Kidney (tissue), 14 donors: ENCODE results near the gene TGFB1I1. TPM values are rescaled to one million over a fixed set of nuclear protein-coding genes. Genes with fewer than 3 reads are reported as not detected.

Experiments used
- DNase-seq, 5 donors: peaks; one replicate each; pipeline ENCODE4 v3.0.0-alpha.2; 2013 to 2020
- FAIRE-seq: peaks from 2 replicates; lab custom pipeline; 2012; peaks lifted over from hg19 to GRCh38; lab: Jason Lieb, UNC
- H3K27ac ChIP-seq, 2 donors: one replicate each; pipeline ENCODE4 v1.7.0; 2013; ENCODE audit warnings: low read depth in 2 of 2, low read length in 2 of 2, inconsistent platforms in 1 of 2
- H3K27me3 ChIP-seq: one replicate; pipeline ENCODE4 v1.7.1; 2013; ENCODE audit warnings: low read length, inconsistent platforms; ENCODE audit not compliant: control insufficient read depth, insufficient read depth
- H3K36me3 ChIP-seq, 3 donors: one replicate each; pipeline versions ENCODE4 v1.7.0 to v1.7.1; 2013; ENCODE audit warnings: low read length in 3 of 3, control low read depth in 1 of 3, inconsistent platforms in 1 of 3; ENCODE audit not compliant: insufficient read depth in 3 of 3, control insufficient read depth in 2 of 3
- H3K4me1 ChIP-seq, 3 donors: one replicate each; pipeline versions ENCODE4 v1.7.0 to v1.7.1; 2013; ENCODE audit warnings: low read length in 3 of 3, inconsistent platforms in 1 of 3, low read depth in 1 of 3; ENCODE audit not compliant: control insufficient read depth in 2 of 3, insufficient read depth in 2 of 3
- H3K4me3 ChIP-seq, 3 donors: one replicate each; pipeline versions ENCODE4 v1.7.0 to v1.8.1; 2013; ENCODE audit warnings: low read length in 3 of 3, control low read depth in 1 of 3, inconsistent platforms in 1 of 3
- H3K9ac ChIP-seq, 3 donors: one replicate each; pipeline versions ENCODE4 v1.7.0 to v1.7.1; 2013; ENCODE audit warnings: low read length in 3 of 3, control low read depth in 1 of 3, inconsistent platforms in 1 of 3
- H3K9me3 ChIP-seq, 3 donors: one replicate each; pipeline versions ENCODE4 v1.7.0 to v1.7.1; 2013; ENCODE audit warnings: low read length in 3 of 3, control low read depth in 1 of 3, inconsistent platforms in 1 of 3; ENCODE audit not compliant: control insufficient read depth in 2 of 3, insufficient read depth in 1 of 3
- CTCF ChIP-seq: IDR thresholded peaks from 3 replicates; pipeline ENCODE4 v1.5.1; 2012; ENCODE audit warnings: mild to moderate bottlenecking, moderate library complexity, borderline replicate concordance; ENCODE audit not compliant: insufficient read depth; ENCODE audit errors: extremely low read depth
- intact Hi-C: fragments of 100-400 bp; cut with DNase I; formaldehyde crosslinking; loops from one replicate; pipeline ENCODE4 v1.11.1; 2022
- polyA plus RNA-seq: library from polyadenylated mRNA; stranded (reverse); fragments of 350-450 nt; fragmentation: Illumina TruSeq; extraction: RNeasy Lipid Tissue Mini Kit (QIAGEN cat#74804); gene quantifications from one replicate; pipeline ENCODE4 v1.2.3, GENCODE V29; 2014; ENCODE audit warnings: low read depth, low replicate concordance; ENCODE audit not compliant: insufficient read depth
- total RNA-seq: library from RNA; stranded (reverse); fragmentation: NEBNext Ultra II Directional; extraction: Animal tissue kit (Norgen Biotek cat#: 25700); gene quantifications from one replicate; pipeline ENCODE4 v1.2.1, GENCODE V29; 2021
- donor health status: control.
- donor health status: control.
- donor health status: control.
- donor health status: control.
- donor health status: control.
- donor health status: DM: yes; HTN: yes; CAD: no.
- donor health status: Normal renal cell carcinoma (clear cell type).

TGFB1I1 gene
- total and polyA plus RNA-seq, 2 donors from 2014 or later: 27.5 to 54.4 TPM

GRCh38 chr16:31504159-31504558 is 32.2 kb downstream of the TGFB1I1 start:
- no peak for TF ChIP-seq CTCF
- H3K9me3 ChIP-seq: no peaks in the 10 kb centered on the region
- FAIRE-seq: no peak
- H3K4me3 ChIP-seq: no peak overlapping the region
- no peaks in the 10 kb centered on the region for H3K27me3 ChIP-seq
- H3K9ac ChIP-seq: no peak overlapping the region
- H3K4me1 ChIP-seq: peaks cover 0 to 13% (median 6%) of the 10 kb centered on the region in 3 donors
- intact Hi-C loops: no loop called here
- no peak overlapping the region for H3K27ac ChIP-seq
- H3K36me3 ChIP-seq: peaks cover 0 to 13% (median 9%) of the 10 kb centered on the region in 3 donors
- peak in 1 of 5 donors; percentile 26 for DNase-seq

GRCh38 chr16:31505483-31505882 is 33.5 kb downstream of the TGFB1I1 start:
- TF ChIP-seq CTCF: no peak
- peaks cover 0 to 13% (median 6%) of the 10 kb centered on the region in 3 donors for H3K4me1 ChIP-seq

GRCh38 chr16:31507617-31507928 is 35.6 kb downstream of the TGFB1I1 start:
- Histone ChIP-seq H3K9ac (peak overlapping the region; percentile 84 to 95 (median 86)), H3K9me3 (no peaks in the 10 kb centered on the region), H3K27me3 (no peaks in the 10 kb centered on the region), H3K36me3 (peaks cover 0 to 4% (median 3%) of the 10 kb centered on the region in 3 donors), H3K27ac (peak overlapping the region in 1 of 2 donors; percentile 92), H3K4me1 (peaks cover 0 to 13% (median 6%) of the 10 kb centered on the region in 3 donors), H3K4me3 (peak overlapping the region; percentile 89 to 98 (median 93))
- DNase-seq (no peak), FAIRE-seq (no peak)
- no peak for TF ChIP-seq CTCF
- intact Hi-C loops: no loop called here

More at GRCh38 chr16:31505483-31505882, 33.5 kb downstream of the TGFB1I1 start:
- Histone ChIP-seq H3K4me3 (no peak overlapping the region), H3K9me3 (no peaks in the 10 kb centered on the region), H3K27ac (no peak overlapping the region), H3K36me3 (peaks cover 0 to 7% (median 3%) of the 10 kb centered on the region in 3 donors), H3K9ac (no peak overlapping the region), H3K27me3 (no peaks in the 10 kb centered on the region)
- FAIRE-seq (no peak), DNase-seq (no peak)
- intact Hi-C loops: no loop called here
